Fibroblast of lung (primary cell): Measurements from ENCODE around the gene NRROS.

Experiments
- CTCF ChIP-seq, 2 donors: IDR thresholded peaks in 1 of 2; conservative IDR thresholded peaks in 1 of 2; 1 replicate in 1 of 2; 2 replicates in 1 of 2; pipeline ENCODE4 v1.5.1; 2011 to 2012; ENCODE audit warnings: low read length in 2 of 2, control low read depth in 1 of 2, inconsistent platforms in 1 of 2, low read depth in 1 of 2, mild to moderate bottlenecking in 1 of 2
- EZH2 ChIP-seq: IDR thresholded peaks from 2 replicates; pipeline ENCODE4 v1.5.1; 2012; ENCODE audit warnings: low read length, control low read depth, mild to moderate bottlenecking; ENCODE audit errors: missing control alignments

GRCh38 chr3:196654735-196655090 lies 15.2 kb downstream of the NRROS start:
- TF ChIP-seq EZH2 = no peak
- no peak for TF ChIP-seq CTCF (conservative IDR thresholded peaks at IDR 0.05 in 1 of 2, IDR thresholded peaks at IDR 0.05 in 1 of 2; ENCODE audit: low read depth in 1 of 2, low read length in 2 of 2)
